ENCODE data around the gene DCHS1. TPM values are rescaled to one million over a fixed set of nuclear protein-coding genes. Genes with fewer than 3 reads are reported as not detected.

The DCHS1 gene
- total and polyA plus RNA-seq, 9 of the 15 experiments (the other 6 are each of a cell fraction or from before 2014, with no cell fraction given) = 0.04 to 0.49 (median 0.14) TPM; not detected in 2

GRCh38 chr11:6693342-6694228 lies 38.0 kb upstream of the DCHS1 start (continued):
- TF ChIP-seq CREB3 (tag; conservative IDR thresholded peaks at IDR 0.05; ENCODE audit: low read depth) (peak; percentile 83), FOXK1 (CRISPR knock-in tag; IDR thresholded peaks at IDR 0.05; ENCODE audit: borderline replicate concordance) (no peak), NR0B1 (IDR thresholded peaks at IDR 0.05; ENCODE audit: partially characterized antibody) (no peak), RBM17 (IDR thresholded peaks at IDR 0.05; ENCODE audit: borderline replicate concordance, low read depth, low read length) (no peak), RBFOX2 (IDR thresholded peaks at IDR 0.05; ENCODE audit: low read depth, low read length) (no peak), GATAD2A (IDR thresholded peaks at IDR 0.05) (no peak), TAL1 (IDR thresholded peaks at IDR 0.05) (no peak), SMAD4 (CRISPR knock-in tag; conservative IDR thresholded peaks at IDR 0.05) (no peak), HMBOX1 (IDR thresholded peaks at IDR 0.05) (peak; percentile 60; the same call in 1 of the 2 replicates), ZNF780A (CRISPR knock-in tag; IDR thresholded peaks at IDR 0.05) (0 out of 2 replicates have a peak, but pooled peaks have one; percentile 38), PHF20 (IDR thresholded peaks at IDR 0.05; ENCODE audit: partially characterized antibody) (no peak), PREB (CRISPR knock-in tag; IDR thresholded peaks at IDR 0.05) (no peak), TRIM24 (IDR thresholded peaks at IDR 0.05) (no peak), TEAD2 (tag; IDR thresholded peaks at IDR 0.05) (no peak), ZNF444 (CRISPR knock-in tag; IDR thresholded peaks at IDR 0.05) (no peak), ZNF282 (CRISPR knock-in tag; IDR thresholded peaks at IDR 0.05) (no peak), MYNN (IDR thresholded peaks at IDR 0.05) (peak; percentile 31; the same call in 1 of the 2 replicates), MYNN (CRISPR knock-in tag; IDR thresholded peaks at IDR 0.05) (no peak), CLOCK (CRISPR knock-in tag; IDR thresholded peaks at IDR 0.05; ENCODE audit: borderline replicate concordance) (no peak), PCBP1 (IDR thresholded peaks at IDR 0.05; ENCODE audit: low read depth, low read length, poor library complexity, severe bottlenecking) (no peak), SP2 (IDR thresholded peaks at IDR 0.05; ENCODE audit: extremely low read depth, low read depth, low read length, poor library complexity, severe bottlenecking) (no peak), CBX5 (IDR thresholded peaks at IDR 0.05; ENCODE audit: borderline replicate concordance, low read depth) (no peak)

Data from K562 (cell line).